A549 (cell line): ENCODE results near the gene APCDD1.

Experiments
- CEBPB ChIP-seq, 2 experiments: fragments of >200 bp in 1 of 2; sonication (Bioruptor Twin) in 1 of 2; formaldehyde crosslinking in 1 of 2; IDR thresholded peaks; 2 replicates each; pipeline ENCODE4 v1.6.1; 2012 to 2016
- EP300 ChIP-seq, 2 experiments: fragments of >200 bp; sonication (Bioruptor Twin); formaldehyde crosslinking; IDR thresholded peaks; 2 replicates in 1 of 2; 3 replicates in 1 of 2; pipeline ENCODE4 v1.6.1; 2016 to 2017
- GATA3 ChIP-seq: IDR thresholded peaks from 2 replicates; pipeline ENCODE4 v1.6.1; 2012; ENCODE audit warnings: borderline replicate concordance
- HOXA7 ChIP-seq: fragments of 250-450 bp; sonication (Bioruptor Pico); IDR thresholded peaks from 2 replicates; pipeline ENCODE4 v1.5.0; 2020; ENCODE audit warnings: mild to moderate bottlenecking, moderate library complexity
- PHF8 ChIP-seq: fragments of 200-600 bp; sonication (generic); IDR thresholded peaks from 2 replicates; pipeline ENCODE4 v1.6.1; 2016; ENCODE audit warnings: low read depth, mild to moderate bottlenecking, antibody characterized with exemption, moderate library complexity, borderline replicate concordance
- POLR2A ChIP-seq: IDR thresholded peaks from 2 replicates; pipeline ENCODE4 v1.6.1; 2012; ENCODE audit warnings: mild to moderate bottlenecking, low read length
- RCOR1 ChIP-seq: fragments of 150-350 bp; IDR thresholded peaks from 2 replicates; pipeline ENCODE4 v1.6.1; 2014; ENCODE audit warnings: antibody characterized with exemption, low read length, low read depth
- SMC3 ChIP-seq: fragments of >200 bp; sonication (Bioruptor Twin); formaldehyde crosslinking; IDR thresholded peaks from 3 replicates; pipeline ENCODE4 v1.6.1; 2018; ENCODE audit warnings: inconsistent platforms
- TF ChIP-seq, protein P1 (sequence below): fragments of >200 bp; sonication (Bioruptor Twin); formaldehyde crosslinking; IDR thresholded peaks from 3 replicates; pipeline ENCODE4 v1.5.1; 2016
- TF ChIP-seq, protein P2 (sequence below): fragments of 200-600 bp; sonication (generic); IDR thresholded peaks from 2 replicates; pipeline ENCODE4 v1.6.1; 2016; ENCODE audit warnings: antibody characterized with exemption, mild to moderate bottlenecking, moderate library complexity
- TF ChIP-seq, protein P3 (sequence below): IDR thresholded peaks from 2 replicates; pipeline ENCODE4 v1.6.1; 2012

DNA sequence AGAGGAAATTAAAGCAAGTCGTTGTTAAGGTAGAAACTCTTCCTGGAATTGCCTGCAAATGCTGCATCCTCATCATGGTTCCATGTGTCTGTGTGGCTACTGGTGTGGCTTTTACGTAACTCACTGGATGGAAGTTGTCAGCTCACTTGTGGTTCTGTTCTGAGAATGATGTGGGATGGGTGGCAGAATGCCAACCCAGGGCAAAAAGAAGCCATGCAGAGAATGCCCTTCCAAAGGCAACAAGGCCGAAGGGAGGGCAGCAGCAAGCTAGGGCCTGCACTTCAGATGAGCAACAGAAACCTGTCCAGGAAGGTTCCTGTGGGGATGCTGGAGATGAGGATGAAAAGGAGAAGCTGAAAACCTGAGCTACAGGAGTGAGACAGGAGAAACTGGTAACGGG is 61.0 kb downstream of the APCDD1 start:
- TF ChIP-seq, protein P1, sequence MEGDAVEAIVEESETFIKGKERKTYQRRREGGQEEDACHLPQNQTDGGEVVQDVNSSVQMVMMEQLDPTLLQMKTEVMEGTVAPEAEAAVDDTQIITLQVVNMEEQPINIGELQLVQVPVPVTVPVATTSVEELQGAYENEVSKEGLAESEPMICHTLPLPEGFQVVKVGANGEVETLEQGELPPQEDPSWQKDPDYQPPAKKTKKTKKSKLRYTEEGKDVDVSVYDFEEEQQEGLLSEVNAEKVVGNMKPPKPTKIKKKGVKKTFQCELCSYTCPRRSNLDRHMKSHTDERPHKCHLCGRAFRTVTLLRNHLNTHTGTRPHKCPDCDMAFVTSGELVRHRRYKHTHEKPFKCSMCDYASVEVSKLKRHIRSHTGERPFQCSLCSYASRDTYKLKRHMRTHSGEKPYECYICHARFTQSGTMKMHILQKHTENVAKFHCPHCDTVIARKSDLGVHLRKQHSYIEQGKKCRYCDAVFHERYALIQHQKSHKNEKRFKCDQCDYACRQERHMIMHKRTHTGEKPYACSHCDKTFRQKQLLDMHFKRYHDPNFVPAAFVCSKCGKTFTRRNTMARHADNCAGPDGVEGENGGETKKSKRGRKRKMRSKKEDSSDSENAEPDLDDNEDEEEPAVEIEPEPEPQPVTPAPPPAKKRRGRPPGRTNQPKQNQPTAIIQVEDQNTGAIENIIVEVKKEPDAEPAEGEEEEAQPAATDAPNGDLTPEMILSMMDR = no peak
- TF ChIP-seq SMC3 (no peak), POLR2A (no peak), EP300 (IDR thresholded peaks at IDR 0.05) (no peak), CEBPB (IDR thresholded peaks at IDR 0.05) (no peak), HOXA7 (CRISPR knock-in tag) (no peak), PHF8 (no peak), GATA3 (no peak), RCOR1 (no peak)
- TF ChIP-seq, protein P2, sequence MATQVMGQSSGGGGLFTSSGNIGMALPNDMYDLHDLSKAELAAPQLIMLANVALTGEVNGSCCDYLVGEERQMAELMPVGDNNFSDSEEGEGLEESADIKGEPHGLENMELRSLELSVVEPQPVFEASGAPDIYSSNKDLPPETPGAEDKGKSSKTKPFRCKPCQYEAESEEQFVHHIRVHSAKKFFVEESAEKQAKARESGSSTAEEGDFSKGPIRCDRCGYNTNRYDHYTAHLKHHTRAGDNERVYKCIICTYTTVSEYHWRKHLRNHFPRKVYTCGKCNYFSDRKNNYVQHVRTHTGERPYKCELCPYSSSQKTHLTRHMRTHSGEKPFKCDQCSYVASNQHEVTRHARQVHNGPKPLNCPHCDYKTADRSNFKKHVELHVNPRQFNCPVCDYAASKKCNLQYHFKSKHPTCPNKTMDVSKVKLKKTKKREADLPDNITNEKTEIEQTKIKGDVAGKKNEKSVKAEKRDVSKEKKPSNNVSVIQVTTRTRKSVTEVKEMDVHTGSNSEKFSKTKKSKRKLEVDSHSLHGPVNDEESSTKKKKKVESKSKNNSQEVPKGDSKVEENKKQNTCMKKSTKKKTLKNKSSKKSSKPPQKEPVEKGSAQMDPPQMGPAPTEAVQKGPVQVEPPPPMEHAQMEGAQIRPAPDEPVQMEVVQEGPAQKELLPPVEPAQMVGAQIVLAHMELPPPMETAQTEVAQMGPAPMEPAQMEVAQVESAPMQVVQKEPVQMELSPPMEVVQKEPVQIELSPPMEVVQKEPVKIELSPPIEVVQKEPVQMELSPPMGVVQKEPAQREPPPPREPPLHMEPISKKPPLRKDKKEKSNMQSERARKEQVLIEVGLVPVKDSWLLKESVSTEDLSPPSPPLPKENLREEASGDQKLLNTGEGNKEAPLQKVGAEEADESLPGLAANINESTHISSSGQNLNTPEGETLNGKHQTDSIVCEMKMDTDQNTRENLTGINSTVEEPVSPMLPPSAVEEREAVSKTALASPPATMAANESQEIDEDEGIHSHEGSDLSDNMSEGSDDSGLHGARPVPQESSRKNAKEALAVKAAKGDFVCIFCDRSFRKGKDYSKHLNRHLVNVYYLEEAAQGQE = no peak
- TF ChIP-seq, protein P3, sequence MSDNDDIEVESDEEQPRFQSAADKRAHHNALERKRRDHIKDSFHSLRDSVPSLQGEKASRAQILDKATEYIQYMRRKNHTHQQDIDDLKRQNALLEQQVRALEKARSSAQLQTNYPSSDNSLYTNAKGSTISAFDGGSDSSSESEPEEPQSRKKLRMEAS = no peak
